ENCODE measurements around the gene SLC22A23. TPM values are rescaled to one million over a fixed set of nuclear protein-coding genes. Genes with fewer than 3 reads are reported as not detected.

Gene SLC22A23
- total and polyA plus RNA-seq, 2 donors (not counting 1 experiment from before 2014, with no cell fraction given) = 0.18 to 1.4 TPM

DNA sequence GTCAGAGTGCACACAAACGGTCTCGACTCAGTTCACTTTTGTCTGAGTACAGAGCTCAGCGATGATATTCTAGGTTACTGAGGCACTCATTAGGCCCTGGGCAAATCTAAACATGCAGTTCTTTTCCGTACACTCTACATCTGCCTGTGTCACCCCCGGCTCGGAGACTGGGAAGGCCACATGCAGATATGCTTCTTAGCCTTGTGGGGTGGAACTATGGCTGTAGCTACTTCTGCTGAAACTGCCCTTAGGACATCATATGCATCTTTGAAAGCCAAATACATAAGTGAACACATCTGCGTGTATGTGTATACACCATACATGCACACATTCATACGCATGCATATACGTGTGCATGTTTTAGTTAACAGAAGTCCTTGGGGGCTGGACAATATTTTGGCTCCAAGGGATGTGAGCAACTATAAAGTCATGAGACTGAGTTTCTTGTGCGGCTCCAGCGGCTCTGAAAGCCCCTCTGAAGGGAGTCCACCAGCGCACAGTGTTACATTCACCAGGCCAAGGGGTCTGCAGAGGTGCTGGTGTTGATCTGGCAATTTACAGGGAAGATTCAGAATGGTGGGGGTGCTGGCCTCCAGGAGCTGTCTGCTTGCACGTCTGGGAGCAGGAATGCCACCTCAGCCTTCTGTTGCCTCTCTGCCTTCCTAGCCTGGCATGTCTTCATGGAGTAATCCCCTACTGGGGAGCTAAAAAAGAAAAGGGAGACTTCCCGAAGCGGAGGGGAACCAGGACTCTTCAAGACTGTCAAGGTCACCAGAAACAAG lies 166.5 kb downstream of the SLC22A23 start:
- no peak for DNase-seq
- Mint-ChIP-seq H3K4me3 (no peak overlapping the region), H3K9me3 (ENCODE audit: insufficient read depth) (no peaks in the 10 kb centered on the region), H3K27me3 (peaks cover 7% of the 10 kb centered on the region), H3K4me1 (no peaks in the 10 kb centered on the region), H3K27ac (no peak overlapping the region)
- Histone ChIP-seq H3K9ac (ENCODE audit: low read length) (no peak overlapping the region), H3K36me3 (replicated peaks in 1 of 2; ENCODE audit: control extremely low read depth in 1 of 2, control insufficient read depth in 1 of 2, extremely low read depth in 1 of 2, insufficient read depth in 2 of 2, low read length in 1 of 2) (no peaks in the 10 kb centered on the region), H3K4me2 (replicated peaks; ENCODE audit: low read depth, low read length, poor library complexity, severe bottlenecking) (no peak overlapping the region), H3K4me1 (ENCODE audit: control insufficient read depth in 2 of 2, insufficient read depth in 2 of 2, low read length in 2 of 2) (no peaks in the 10 kb centered on the region), H3K27ac (ENCODE audit: low read length in 2 of 2) (no peak overlapping the region), H3K27me3 (replicated peaks in 1 of 4; ENCODE audit: control extremely low read depth in 1 of 4, control insufficient read depth in 3 of 4, insufficient read depth in 4 of 4, low read length in 3 of 4) (peaks cover 0 to 2% (median 0%) of the 10 kb centered on the region in 4 experiments), H3K4me3 (ENCODE audit: control extremely low read depth in 1 of 5, extremely low read depth in 1 of 5, insufficient read depth in 1 of 5, low read depth in 2 of 5, low read length in 4 of 5) (no peak overlapping the region), H3K9me3 (ENCODE audit: control extremely low read depth in 1 of 3, control insufficient read depth in 2 of 3, insufficient read depth in 1 of 3, low read length in 2 of 3) (no peaks in the 10 kb centered on the region), H4K20me1 (ENCODE audit: control insufficient read depth, insufficient read depth, low read length, poor library complexity, severe bottlenecking) (no peaks in the 10 kb centered on the region), H3K79me2 (ENCODE audit: control insufficient read depth, insufficient read depth, low read length) (no peaks in the 10 kb centered on the region), H2AFZ (ENCODE audit: insufficient read depth, low read depth, low read length, poor library complexity, severe bottlenecking) (no peak overlapping the region)
- CTCF ChIA-PET = interaction anchor here (0.9 to 3.6 kb wide), 2 partner anchors 164 to 441 kb away, joined by 4 to 18 read pairs; no protein-coding TSS in a partner anchor
- TF ChIP-seq, protein P1, sequence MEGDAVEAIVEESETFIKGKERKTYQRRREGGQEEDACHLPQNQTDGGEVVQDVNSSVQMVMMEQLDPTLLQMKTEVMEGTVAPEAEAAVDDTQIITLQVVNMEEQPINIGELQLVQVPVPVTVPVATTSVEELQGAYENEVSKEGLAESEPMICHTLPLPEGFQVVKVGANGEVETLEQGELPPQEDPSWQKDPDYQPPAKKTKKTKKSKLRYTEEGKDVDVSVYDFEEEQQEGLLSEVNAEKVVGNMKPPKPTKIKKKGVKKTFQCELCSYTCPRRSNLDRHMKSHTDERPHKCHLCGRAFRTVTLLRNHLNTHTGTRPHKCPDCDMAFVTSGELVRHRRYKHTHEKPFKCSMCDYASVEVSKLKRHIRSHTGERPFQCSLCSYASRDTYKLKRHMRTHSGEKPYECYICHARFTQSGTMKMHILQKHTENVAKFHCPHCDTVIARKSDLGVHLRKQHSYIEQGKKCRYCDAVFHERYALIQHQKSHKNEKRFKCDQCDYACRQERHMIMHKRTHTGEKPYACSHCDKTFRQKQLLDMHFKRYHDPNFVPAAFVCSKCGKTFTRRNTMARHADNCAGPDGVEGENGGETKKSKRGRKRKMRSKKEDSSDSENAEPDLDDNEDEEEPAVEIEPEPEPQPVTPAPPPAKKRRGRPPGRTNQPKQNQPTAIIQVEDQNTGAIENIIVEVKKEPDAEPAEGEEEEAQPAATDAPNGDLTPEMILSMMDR (IDR thresholded peaks at IDR 0.05) = no peak
- no peak for TF ChIP-seq EZH2 (IDR thresholded peaks at IDR 0.05; ENCODE audit: borderline replicate concordance, insufficient read depth, low read depth, low read length, poor library complexity, severe bottlenecking)
- no peak for ATAC-seq (ENCODE audit: low read depth)
- POLR2A ChIA-PET = no interaction called here
- WGBS (ENCODE audit: insufficient coverage) = 82% methylated on average over 13 of the region's 15 CpGs
- intact Hi-C loops (cut with micrococcal nuclease) = no loop called here

DNA sequence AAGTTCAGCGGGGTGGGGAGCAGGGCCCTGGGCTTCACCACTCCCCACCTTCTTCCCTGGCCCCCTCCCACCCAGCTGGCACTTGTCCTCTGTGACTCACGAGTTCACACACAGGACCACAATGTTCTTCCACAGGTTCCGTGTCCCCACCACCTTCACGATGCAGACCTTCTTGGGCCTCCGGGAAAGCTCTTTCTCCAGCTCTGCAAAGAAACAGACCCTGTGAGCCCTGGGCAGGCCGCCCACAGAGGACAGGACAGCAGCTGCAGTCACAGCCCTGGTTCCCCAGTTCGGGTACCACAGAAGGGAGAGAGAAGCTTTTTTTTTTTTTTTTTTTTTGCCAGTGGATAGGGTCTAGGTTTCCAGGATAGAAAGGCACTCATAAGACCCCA lies 167.2 kb downstream of the SLC22A23 start:
- Histone ChIP-seq H2AFZ (ENCODE audit: insufficient read depth, low read depth, low read length, poor library complexity, severe bottlenecking) (no peak overlapping the region), H3K4me3 (ENCODE audit: control extremely low read depth in 1 of 5, extremely low read depth in 1 of 5, insufficient read depth in 1 of 5, low read depth in 2 of 5, low read length in 4 of 5) (no peak overlapping the region), H3K4me2 (replicated peaks; ENCODE audit: low read depth, low read length, poor library complexity, severe bottlenecking) (no peak overlapping the region), H3K27ac (ENCODE audit: low read length in 2 of 2) (no peak overlapping the region), H3K9ac (ENCODE audit: low read length) (no peak overlapping the region), H4K20me1 (ENCODE audit: control insufficient read depth, insufficient read depth, low read length, poor library complexity, severe bottlenecking) (no peaks in the 10 kb centered on the region), H3K27me3 (replicated peaks in 1 of 4; ENCODE audit: control extremely low read depth in 1 of 4, control insufficient read depth in 3 of 4, insufficient read depth in 4 of 4, low read length in 3 of 4) (no peaks in the 10 kb centered on the region), H3K4me1 (ENCODE audit: control insufficient read depth in 2 of 2, insufficient read depth in 2 of 2, low read length in 2 of 2) (no peaks in the 10 kb centered on the region), H3K79me2 (ENCODE audit: control insufficient read depth, insufficient read depth, low read length) (no peaks in the 10 kb centered on the region), H3K36me3 (replicated peaks in 1 of 2; ENCODE audit: control extremely low read depth in 1 of 2, control insufficient read depth in 1 of 2, extremely low read depth in 1 of 2, insufficient read depth in 2 of 2, low read length in 1 of 2) (no peaks in the 10 kb centered on the region), H3K9me3 (ENCODE audit: control extremely low read depth in 1 of 3, control insufficient read depth in 2 of 3, insufficient read depth in 1 of 3, low read length in 2 of 3) (no peaks in the 10 kb centered on the region)
- H3K4me1 Mint-ChIP-seq = no peaks in the 10 kb centered on the region
- POLR2A ChIA-PET = no interaction called here
- WGBS (ENCODE audit: insufficient coverage) = 81% methylated on average over 6 of the region's 7 CpGs
- H3K27ac Mint-ChIP-seq = no peak overlapping the region
- intact Hi-C loops (cut with micrococcal nuclease) = no loop called here
- CTCF ChIA-PET = interaction anchor here (0.6 to 3.6 kb wide), 3 partner anchors 165 to 442 kb away, joined by 3 to 18 read pairs (median 4); no protein-coding TSS in a partner anchor
- H3K4me3 Mint-ChIP-seq = no peak overlapping the region
- no peaks in the 10 kb centered on the region for H3K9me3 Mint-ChIP-seq (ENCODE audit: insufficient read depth)
- TF ChIP-seq, protein P1 (IDR thresholded peaks at IDR 0.05) = no peak
- TF ChIP-seq EZH2 (IDR thresholded peaks at IDR 0.05; ENCODE audit: borderline replicate concordance, insufficient read depth, low read depth, low read length, poor library complexity, severe bottlenecking) = no peak
- no peak for DNase-seq
- peaks cover under 1% of the 10 kb centered on the region for H3K27me3 Mint-ChIP-seq
- ATAC-seq (ENCODE audit: low read depth) = no peak
